HS-5 (cell line): ENCODE measurements around the gene KHDC3L.

Source experiments
- DNase-seq: peaks from one replicate; pipeline ENCODE4 v3.0.0-alpha.2; 2012; ENCODE audit warnings: low read depth

Gene KHDC3L, protein sequence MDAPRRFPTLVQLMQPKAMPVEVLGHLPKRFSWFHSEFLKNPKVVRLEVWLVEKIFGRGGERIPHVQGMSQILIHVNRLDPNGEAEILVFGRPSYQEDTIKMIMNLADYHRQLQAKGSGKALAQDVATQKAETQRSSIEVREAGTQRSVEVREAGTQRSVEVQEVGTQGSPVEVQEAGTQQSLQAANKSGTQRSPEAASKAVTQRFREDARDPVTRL

DNA sequence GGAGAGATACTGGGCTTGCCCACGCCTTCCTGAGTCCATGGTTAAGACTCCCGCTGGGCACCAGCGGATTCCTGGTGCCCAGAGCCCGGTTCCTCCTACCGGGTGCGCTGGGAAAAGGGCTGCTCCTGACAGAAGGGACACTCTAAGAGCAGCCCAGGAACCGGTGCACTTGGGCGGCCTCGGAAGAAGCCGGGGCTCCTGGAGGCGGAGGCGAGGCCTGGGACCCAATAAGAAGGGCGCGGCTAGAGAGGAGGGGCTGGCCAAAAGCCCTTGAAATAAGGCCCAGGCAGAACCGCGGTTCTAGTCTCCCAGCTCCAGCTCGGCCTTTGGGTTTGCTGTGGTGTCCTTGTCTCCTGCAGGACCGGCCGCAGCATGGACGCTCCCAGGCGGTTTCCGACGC is at the start of gene KHDC3L:
TSS of gene KHDC3L (plus strand) at position 301 of the 400 bp plus-strand sequence. CDS start at position 373, 72 bp downstream.
- no peak for DNase-seq

DNA sequence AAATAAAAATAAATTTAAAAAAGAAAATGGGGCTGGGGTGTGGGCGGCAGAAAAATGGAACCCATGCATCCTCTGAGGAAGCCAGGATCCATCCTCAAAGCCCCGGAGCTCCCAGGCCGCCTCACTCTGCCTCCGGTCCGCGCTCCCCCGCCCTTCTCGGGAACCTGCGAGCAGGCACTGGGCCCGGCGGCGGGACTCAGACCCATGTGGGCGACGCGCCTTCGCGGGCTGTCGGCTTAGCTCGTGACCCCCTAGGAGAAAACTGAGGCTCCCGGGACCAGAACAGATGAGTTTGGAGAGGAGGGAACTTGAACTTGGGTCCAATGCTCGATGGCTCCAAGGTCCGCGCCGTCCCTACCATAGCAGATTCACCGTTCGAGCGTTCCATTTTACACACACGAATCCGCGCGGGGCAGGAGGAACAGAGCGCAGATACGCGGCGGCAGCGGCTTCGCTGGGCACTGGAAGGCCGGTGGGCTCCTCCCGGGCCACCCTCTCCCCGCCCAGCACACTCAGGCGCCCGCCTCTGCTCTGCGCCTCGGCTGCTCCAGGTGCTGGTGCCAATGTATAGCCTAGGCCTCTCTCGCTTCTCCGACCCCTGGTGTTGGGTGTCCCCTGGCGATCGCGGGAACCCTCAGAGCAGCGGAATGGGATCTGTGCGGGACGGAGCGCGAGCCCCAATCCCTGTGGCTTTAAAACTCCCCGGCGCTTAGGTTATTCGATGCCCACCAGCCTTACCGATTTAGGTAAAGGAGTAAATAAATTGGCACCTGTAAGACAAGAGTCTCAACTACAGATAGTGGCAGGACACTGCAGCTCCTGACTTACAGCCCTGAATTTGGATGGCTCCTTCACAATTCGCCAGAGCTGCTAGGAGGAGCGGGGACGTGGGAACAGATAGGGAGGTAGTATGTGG is 47.6 kb upstream of the KHDC3L start:
- no peak for DNase-seq

DNA sequence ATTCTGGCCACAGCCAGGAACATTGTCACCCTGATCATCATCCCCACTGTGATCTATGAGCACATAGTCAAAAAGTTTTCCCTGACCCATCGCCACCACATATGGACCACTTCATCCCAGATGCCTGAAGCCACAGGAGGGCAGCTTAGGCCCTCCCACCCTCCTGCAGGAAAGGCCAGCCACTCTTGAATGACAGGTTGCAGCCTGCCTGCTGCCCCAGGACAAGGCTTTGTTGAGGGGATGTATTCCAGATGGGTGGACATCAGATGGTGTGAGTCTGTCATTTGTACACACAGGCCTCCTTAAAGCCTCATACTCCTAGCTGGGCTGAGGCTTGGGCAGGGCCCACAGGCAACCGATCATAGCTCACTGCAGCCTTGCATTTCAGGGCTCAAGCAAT is 39.1 kb upstream of the KHDC3L start:
- DNase-seq = no peak

DNA sequence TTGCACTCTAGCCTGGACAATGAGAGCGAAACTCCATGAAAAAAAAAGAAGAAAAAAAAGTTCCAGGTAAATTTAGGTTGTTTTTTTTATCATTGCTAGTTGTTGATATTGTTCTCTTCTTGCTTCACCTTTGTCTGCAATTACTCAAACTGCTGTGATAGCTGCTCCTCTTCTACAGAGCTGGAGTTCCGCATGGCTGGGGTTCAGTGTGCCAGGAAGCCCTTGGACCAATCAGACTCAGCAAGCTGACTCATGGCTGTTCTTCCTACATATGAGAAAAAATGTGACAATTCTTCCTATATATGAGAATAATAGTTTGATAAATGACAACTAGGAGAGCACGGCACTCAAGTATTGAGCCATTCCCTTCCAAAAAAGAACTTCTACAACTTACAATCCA is 36.8 kb upstream of the KHDC3L start:
- no peak for DNase-seq

DNA sequence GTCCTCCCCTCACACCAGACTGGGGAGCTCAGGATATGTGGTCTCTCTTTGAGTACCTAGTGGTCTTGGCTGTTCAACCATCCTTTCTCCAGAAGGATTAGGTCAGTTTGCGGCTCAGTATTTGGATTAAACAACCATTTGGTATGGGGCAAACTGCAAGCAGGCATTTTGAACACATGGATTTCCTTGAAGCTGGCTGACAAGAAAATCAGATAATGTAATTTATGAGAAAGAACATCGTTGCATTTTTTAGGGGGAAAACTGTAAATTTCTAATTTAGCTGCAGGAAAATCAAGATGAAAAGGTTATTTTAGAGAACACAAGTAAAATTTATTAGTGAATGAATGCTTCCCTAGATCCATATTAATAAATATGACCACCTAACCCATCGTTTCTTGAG is 33.7 kb upstream of the KHDC3L start:
- no peak for DNase-seq

DNA sequence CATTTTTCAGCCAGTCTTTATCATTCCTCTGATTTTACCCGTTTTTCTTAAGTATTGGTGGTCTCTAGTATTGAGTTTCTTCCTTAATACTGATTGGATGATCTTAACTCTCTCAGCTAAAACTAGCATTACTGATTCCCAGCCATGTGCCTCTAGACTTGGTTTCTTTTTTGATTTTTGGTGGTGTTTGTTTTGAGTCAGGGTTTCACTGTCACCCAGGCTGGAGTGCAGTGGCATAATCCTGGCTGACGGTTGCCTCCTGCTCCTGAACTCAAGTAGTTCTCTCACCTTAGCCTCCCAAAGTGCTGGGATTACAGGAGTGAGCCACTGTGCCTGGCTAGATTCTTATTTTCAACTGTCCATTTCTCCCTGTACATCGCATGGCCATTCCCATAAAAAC is 33.3 kb upstream of the KHDC3L start:
- DNase-seq = no peak

DNA sequence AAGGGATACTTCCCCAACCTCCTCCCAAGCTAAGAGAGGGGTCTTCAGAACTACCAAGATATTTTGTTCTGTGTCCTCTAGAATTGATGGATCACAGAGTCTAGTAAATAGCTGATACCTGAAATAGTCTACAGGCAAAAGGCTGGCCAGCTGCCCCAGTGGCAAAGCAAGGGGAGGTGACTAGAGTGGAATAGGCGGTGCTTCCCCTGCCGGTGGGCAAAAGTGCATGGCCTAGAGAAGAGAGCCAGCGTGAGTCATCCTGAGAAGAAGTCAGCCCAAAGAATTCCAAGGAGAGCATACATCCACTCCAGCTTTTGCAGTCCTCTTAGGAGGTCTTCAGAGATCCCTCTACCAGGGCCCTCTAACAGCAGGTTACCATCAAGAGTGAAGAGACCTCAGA is 23.1 kb upstream of the KHDC3L start:
- DNase-seq = no peak

DNA sequence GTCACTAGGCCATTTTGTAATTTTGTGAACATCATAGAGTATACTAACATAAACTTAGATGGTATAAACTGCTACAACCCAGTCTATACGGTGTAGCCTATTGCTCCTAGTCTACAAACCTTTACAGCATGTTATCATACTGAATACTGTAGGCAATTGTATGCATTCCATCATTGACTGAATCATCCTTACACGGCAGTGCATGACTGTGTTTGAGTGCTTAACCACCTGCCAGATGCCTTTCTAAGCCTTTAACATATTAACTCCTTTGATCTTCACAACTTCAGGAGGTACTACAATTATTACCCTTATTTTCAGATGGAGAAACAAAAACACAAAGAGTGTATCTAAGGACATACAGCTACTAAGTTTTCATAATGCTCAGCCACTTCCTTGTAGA is 22.4 kb upstream of the KHDC3L start:
- DNase-seq = no peak

DNA sequence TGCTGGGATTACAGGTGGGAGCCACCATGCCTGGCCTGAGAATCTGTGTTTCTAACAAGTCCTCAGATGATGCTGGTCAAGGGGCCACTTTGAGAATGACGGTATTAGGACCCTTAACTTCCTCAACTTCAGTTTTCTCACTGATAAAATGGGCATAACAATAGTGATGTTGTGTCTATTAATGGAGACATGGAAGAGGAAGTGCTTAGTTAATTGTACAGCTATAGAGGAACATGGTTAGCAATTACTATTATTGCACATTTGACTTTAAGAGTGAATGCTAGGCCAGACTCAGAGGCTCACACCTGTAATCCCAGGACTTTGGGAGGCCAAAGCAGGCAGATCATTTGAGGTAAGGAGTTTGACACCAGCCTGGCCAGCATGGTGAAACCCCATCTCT is 21.1 kb upstream of the KHDC3L start:
- DNase-seq = no peak

DNA sequence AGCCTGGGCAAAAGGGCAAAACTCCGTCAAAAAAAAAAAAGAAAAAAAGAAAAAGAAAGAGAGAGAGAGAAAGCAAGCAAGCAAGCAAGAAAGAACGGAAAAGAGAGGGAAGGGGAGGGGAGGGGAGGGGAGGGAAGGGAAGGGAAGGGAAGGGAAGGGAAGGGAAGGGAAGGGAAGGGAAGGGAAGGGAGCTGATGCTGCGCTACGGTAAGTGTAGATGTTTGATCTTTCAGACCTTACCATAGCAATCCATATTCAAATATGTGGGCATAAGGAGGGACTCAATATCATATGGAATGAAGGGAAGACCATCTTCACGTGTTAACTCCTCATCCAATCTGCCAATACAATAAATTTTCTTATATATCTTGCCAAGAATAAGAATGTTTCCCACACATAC is 20.3 kb upstream of the KHDC3L start:
- DNase-seq = no peak

DNA sequence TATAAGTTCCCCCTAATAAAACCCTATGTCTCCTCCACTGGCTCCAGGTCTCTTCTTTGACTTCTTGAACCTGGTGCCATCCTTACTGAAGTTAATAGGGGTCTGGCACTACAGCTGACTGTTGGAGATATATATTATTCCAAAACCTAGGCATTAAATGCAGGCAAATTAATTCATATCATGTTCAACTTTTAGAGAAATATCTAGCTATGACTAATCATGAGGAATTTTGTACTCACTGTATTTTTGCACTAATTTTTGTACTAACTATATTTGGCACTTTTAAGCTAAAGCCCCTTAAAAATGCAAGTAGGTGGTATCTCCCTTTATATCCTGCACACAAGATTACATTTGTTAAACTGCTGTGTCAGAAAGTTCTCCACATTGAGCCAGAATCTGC is 19.3 kb upstream of the KHDC3L start:
- no peak for DNase-seq

DNA sequence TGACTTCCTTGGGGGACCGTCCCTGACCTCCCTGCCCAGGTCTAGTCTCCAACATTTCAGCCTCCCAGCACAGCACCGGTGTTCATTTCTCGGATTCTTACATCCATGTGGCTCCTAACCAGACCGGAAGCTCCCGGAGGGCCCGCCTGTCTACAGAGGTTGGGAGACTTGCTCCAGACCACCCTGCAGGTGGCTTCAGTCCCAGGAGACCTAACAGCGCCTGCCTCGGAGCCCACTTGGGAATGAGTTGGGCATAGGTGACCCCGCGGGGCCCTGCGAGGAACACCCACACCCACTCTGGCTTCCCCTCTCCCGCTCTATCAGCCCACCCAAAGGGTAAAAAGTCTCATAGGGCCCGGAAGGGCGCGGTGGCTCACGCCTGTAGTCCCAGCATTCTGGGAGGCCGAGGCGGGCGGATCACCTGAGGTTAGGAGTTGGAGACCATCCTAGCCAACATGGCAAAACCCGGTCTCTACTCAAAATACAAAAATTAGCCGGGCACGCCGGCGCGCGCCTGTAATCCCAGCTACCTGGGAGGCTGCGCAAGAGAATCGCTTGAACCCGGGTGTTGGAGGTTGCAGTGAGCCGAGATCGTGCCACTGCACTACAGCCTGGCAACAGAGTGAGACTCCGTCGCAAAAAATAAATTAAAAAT is 13.8 kb upstream of the KHDC3L start:
- DNase-seq = no peak

DNA sequence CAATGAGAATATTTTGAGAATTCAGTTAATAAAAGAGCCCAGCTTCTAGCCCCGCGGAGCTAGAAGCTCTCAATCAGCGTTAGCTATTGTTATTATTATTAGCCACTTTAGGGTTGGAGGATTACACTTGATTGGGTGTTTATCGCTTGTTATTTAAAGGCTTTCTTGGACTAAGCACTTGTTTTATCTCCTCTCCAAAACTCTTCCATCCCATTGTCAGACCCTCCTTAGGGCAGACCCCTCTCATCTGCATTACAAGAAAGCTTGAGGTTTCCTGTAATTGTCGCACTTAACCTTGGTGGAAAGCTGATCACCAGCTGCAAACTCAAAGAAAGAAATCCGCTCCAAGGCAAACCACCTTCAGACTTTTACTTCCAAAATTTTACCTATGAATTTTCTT is 13.1 kb upstream of the KHDC3L start:
- DNase-seq = no peak

DNA sequence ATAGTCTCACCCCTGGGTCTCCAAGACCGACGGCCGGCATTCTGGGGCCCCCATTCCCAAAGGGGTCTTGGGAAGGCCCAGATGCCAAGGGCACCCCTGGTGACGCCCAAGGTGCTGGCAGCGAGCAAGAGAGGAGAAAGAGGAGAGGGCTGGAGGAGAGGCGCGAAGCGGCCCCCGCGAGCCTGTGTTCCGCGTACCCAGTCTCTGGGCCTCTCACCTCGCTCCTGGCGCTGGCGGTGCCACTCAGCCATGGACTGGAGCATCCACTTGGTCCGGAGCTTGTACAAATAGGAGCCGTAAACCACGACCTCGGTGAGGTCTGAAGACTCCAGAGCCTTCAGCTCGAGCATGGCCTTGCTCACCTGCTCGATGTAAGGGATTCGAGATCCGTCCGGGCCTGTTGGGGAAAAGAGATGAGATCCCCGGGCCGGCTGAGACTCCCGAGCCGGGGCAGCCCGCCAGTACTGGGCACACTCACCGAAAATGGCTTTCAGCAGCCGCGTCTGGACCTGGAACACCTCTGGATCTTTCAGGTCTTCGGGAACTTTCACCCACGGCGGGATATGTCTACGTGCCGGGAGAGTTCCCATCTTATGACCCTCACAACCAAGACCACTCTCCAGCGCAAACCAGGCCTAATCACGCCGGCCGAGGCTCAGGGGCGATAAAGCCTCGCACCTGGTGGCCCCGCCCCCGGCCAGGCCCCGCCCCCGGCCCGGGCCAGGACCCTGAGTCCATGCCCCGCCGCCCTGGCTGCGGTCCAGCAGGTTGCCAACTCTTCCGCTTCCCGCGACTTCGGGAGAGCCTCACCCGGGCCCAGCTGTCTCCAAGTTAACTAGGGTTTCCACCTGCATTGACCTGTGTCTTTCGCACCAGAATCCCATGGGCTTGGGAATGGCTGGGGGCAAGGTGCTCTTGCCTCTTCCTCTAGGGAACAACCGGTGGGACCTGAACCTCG is 8.5 kb upstream of the KHDC3L start, which contains the start of gene DPPA5:
TSS of gene DPPA5 (minus strand) at position 641 of the 958 bp plus-strand sequence. CDS start at position 590, 51 bp downstream.
- DNase-seq = no peak

DNA sequence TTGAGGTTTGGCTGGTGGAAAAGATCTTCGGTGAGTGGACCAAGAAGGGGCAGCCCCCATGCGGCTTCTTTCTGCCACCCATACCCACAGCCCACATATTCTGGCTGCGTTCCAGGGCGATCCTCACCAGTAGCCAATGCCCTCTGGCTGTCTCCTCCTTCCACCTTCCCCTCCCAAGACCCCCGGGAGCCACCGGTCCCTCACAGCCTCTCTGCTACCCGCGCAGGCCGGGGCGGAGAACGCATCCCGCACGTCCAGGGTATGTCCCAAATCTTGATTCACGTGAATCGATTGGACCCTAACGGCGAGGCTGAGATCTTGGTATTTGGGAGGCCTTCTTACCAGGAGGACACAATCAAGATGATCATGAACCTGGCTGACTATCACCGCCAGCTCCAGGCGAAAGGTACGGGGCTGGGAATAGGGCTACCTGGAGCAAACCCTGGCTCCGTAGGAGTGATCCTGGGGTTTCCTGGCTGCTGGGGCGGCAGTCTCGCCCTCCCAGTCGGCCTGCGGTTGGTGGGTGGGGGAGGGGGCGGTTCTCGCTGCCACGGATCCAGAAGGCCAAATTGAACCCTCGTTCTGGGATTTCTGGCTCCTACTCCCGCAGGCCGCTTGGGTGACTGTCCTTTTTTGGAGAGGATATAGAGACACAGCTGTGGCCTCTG is 545 bp downstream of the KHDC3L start:
- no peak for DNase-seq

DNA sequence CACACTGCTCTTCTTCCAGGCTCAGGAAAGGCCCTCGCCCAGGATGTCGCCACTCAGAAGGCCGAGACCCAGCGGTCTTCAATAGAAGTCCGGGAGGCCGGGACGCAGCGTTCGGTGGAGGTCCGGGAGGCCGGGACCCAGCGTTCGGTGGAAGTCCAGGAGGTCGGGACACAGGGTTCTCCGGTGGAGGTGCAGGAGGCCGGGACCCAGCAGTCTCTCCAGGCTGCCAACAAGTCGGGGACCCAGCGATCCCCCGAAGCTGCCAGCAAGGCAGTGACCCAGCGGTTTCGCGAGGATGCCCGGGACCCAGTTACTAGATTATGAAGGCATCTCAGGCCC is 1.0 kb downstream of the KHDC3L start:
- DNase-seq = no peak

DNA sequence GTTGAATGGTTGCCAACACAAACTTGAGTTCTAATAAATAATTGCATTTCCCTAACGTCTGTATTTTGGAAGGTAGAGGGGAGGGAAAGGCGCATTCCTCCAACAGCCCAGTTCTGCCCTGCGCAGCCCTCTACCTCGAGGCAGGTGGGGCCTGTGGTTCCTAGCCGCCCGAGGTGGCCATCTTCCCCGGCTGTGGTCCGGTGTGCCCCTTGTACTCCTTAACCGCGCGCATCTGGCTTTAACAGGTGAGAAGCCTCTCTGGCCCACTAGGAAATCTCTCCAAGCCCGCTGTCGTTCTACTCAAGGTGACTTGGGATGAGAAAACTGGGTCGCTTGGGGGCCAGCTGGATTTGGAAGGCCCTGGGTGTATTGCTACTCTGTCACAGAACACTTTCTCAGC is 1.7 kb downstream of the KHDC3L start:
- DNase-seq = no peak

DNA sequence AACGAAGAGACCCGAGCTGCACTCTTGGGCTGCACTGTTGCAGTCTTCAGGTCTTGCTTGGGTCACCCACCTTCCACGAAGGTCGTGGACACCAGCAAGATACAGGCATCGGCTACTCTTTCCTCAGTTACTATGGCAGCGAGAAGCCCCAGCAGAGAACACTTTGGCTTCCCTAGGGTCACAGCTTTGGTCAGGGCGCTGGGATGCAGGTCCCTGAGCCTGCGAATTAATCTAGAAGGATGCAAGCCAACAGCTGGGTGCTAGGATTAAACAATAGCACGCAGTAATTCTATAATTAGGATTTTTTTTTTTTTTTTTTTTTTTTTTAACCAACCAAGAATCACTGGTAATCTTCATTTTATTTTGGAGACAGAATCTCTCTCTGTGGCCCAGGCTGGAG is 2.1 kb downstream of the KHDC3L start:
- no peak for DNase-seq

DNA sequence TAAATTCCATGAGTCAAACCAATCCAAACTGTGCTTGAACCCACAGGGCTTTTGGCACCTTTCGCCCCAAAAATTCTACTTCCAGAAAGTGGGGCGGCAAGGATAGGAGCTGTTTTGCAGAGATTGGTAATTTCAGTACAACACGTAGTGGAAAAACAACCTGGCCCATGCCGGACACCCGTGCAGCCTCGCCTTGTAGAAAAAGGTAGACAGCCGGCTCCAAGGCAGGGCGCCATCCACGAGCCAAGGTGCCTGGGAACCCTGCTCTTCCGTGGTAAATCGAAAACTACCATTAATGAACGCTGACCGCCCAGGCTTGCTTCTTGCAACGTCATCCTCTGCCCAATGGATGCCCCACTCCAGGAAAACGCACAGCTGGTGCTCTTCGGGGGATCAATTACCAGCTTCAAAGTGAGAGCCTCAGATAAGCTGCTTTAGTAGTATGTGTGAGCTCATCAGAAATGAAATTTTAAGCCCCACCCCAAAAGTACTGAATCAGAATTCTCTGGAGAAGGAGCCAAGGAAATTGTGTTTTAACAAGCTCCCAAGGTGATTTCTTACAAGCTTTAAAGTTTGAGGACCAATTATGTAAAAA is 5.4 kb downstream of the KHDC3L start:
- DNase-seq = no peak

DNA sequence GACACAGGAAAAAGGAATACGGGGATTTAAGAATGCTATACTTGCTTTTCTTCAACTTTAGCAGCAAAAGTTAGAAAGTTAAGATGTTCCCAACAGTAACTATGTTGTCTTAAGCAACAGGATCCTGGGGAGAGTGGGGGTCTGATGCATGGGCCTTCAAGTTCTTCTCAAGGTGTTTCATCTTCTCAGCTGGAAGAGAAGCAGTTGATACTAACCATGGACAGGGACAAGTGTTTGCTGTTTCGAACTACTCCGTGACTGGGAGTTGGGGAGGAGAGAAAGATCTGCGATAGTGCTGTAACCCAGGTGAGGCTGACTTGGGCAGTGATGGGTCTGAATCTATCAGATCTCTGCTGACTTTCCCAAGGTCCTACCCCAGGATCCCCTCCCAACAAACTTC is 6.2 kb downstream of the KHDC3L start:
- DNase-seq = no peak

DNA sequence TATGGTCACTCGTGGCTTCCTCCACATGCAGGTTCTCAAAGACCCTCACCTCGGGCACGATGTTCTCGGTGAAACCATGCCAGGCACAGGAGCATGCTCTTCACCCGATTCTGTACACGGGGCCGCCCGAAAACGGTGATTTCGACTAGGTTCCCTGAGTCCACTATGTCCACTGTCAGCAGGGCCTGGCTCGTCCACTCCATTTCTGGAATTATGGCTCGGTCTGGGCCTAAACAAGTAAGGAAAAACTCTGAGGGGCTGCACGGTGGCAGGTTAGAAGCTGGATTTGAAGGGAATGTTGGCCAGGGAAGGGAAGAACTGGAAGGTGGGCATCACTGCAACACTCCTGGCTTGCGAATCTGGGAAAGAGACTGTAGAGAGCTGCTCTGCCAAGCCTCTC is 6.7 kb downstream of the KHDC3L start:
- DNase-seq = no peak
